Stimulated activated CD8-positive, alpha-beta memory T cell treated with anti-CD3 and anti-CD28 coated beads, Interleukin-15, amount 100 ng/mL, for 1 hour (primary cell): ENCODE results near the gene LOXL3.

Experiments
- DNase-seq: peaks from one replicate; pipeline ENCODE4 v3.0.0-alpha.2; 2020; ENCODE audit warnings: low read depth

Gene LOXL3

GRCh38 chr2:74551942-74552913 is 1.5 kb downstream of the LOXL3 start:
- no peak for DNase-seq

GRCh38 chr2:74551530-74551929 is 2.2 kb downstream of the LOXL3 start:
- DNase-seq = no peak

- DNase-seq = no peak
Observed at GRCh38 chr2:74550231-74550630, 3.5 kb downstream of the LOXL3 start.

- no peak for DNase-seq
Observed at GRCh38 chr2:74548900-74549826, 4.6 kb downstream of the LOXL3 start.

GRCh38 chr2:74548285-74548899 is 5.3 kb downstream of the LOXL3 start:
- DNase-seq = no peak

- no peak for DNase-seq
Observed at GRCh38 chr2:74546004-74546403, 7.7 kb downstream of the LOXL3 start.

GRCh38 chr2:74544634-74545033 is 9.1 kb downstream of the LOXL3 start:
- DNase-seq = no peak

GRCh38 chr2:74542978-74543377 is 10.8 kb downstream of the LOXL3 start:
- DNase-seq = no peak

- no peak for DNase-seq
Observed at GRCh38 chr2:74540291-74540690, 13.5 kb downstream of the LOXL3 start.

- DNase-seq = no peak
Observed at GRCh38 chr2:74538881-74539339, 14.8 kb downstream of the LOXL3 start.

GRCh38 chr2:74537140-74537539 is 16.6 kb downstream of the LOXL3 start:
- DNase-seq = no peak

GRCh38 chr2:74536166-74536950 is 17.4 kb downstream of the LOXL3 start:
- DNase-seq = no peak

- no peak for DNase-seq
Observed at GRCh38 chr2:74535440-74535965, 18.2 kb downstream of the LOXL3 start.

- DNase-seq = no peak
Observed at GRCh38 chr2:74534411-74534810, 19.3 kb downstream of the LOXL3 start.

GRCh38 chr2:74533464-74533863 is 20.3 kb downstream of the LOXL3 start:
- DNase-seq = no peak

GRCh38 chr2:74532222-74532621 is 21.5 kb downstream of the LOXL3 start:
- DNase-seq = no peak

- DNase-seq = no peak
Observed at GRCh38 chr2:74531666-74532065, 22.1 kb downstream of the LOXL3 start.

GRCh38 chr2:74530239-74531187 is 23.2 kb downstream of the LOXL3 start:
- no peak for DNase-seq

GRCh38 chr2:74529357-74530238 is 24.1 kb downstream of the LOXL3 start, which contains the start of the genes AUP1 and HTRA2:
AUP1 (minus strand) TSS chr2:74529706; CDS start chr2:74529629, 77 bp downstream.
HTRA2 (plus strand) TSS chr2:74529933; CDS start chr2:74530007, 74 bp downstream.
- DNase-seq = peak; percentile 65
